Smooth muscle cell (in vitro differentiated cells): Measurements from ENCODE around the gene NHSL1. TPM values are rescaled to one million over a fixed set of nuclear protein-coding genes. Genes with fewer than 3 reads are reported as not detected.

Experiments used
- DNase-seq: peaks from one replicate; lab custom pipeline; 2025; ENCODE audit not compliant: unreplicated experiment; lab: John Stamatoyannopoulos, UW
- H2AFZ ChIP-seq: fragments of 200-600 bp; sonication (generic); 2 replicates; pipeline ENCODE4 v1.6.0; 2016; ENCODE audit warnings: antibody characterized with exemption, low read depth, mild to moderate bottlenecking
- H3F3A ChIP-seq: fragments of 200-600 bp; sonication (generic); 2 replicates; pipeline ENCODE4 v1.6.0; 2017; ENCODE audit warnings: antibody characterized with exemption, low read depth
- H3K27ac ChIP-seq: fragments of 200-600 bp; sonication (generic); 2 replicates; pipeline ENCODE4 v1.5.1; 2016; ENCODE audit warnings: low read depth, mild to moderate bottlenecking
- H3K27me3 ChIP-seq: fragments of 200-600 bp; sonication (generic); 2 replicates; pipeline ENCODE4 v1.6.1; 2016; ENCODE audit warnings: low read depth, mild to moderate bottlenecking
- H3K36me3 ChIP-seq: fragments of 200-600 bp; sonication (generic); 2 replicates; pipeline ENCODE4 v1.5.1; 2016; ENCODE audit warnings: low read depth
- H3K4me1 ChIP-seq: fragments of 200-600 bp; sonication (generic); 2 replicates; pipeline ENCODE4 v1.5.1; 2016; ENCODE audit warnings: low read depth
- H3K4me2 ChIP-seq: fragments of 200-600 bp; sonication (generic); 2 replicates; pipeline ENCODE4 v1.6.0; 2016; ENCODE audit warnings: mild to moderate bottlenecking
- H3K4me3 ChIP-seq: fragments of 200-600 bp; sonication (generic); 2 replicates; pipeline ENCODE4 v1.5.1; 2016; ENCODE audit warnings: mild to moderate bottlenecking
- H3K79me2 ChIP-seq: fragments of 200-600 bp; sonication (generic); 2 replicates; pipeline ENCODE4 v1.6.0; 2016; ENCODE audit warnings: low read depth, mild to moderate bottlenecking
- H3K9ac ChIP-seq: fragments of 200-600 bp; sonication (generic); 2 replicates; pipeline ENCODE4 v1.6.0; 2016; ENCODE audit warnings: low read depth
- H3K9me3 ChIP-seq: fragments of 200-600 bp; sonication (generic); replicated peaks from 2 replicates; pipeline ENCODE4 v1.5.1; 2016; ENCODE audit warnings: low read depth
- H4K20me1 ChIP-seq: fragments of 200-600 bp; sonication (generic); 2 replicates; pipeline ENCODE4 v1.6.0; 2016; ENCODE audit warnings: low read depth
- CTCF ChIP-seq: fragments of 200-600 bp; sonication (generic); IDR thresholded peaks from 2 replicates; pipeline ENCODE4 v1.5.1; 2017; ENCODE audit warnings: borderline replicate concordance, mild to moderate bottlenecking, antibody characterized with exemption; ENCODE audit not compliant: insufficient read depth, poor library complexity, severe bottlenecking
- WGBS: methylation state at CpG from one replicate; pipeline ENCODE4 v1.1.7; 2016; ENCODE audit warnings: low lambda C conversion rate; 5-methylcytosine and 5-hydroxymethylcytosine counted together
- polyA plus RNA-seq: library from polyadenylated mRNA; unstranded; fragments of >200 nt; fragmentation: Nextera tagmentation; extraction: Ambion mirVana; gene quantifications from 2 replicates; pipeline ENCODE4 v1.2.1, GENCODE V29; 2016
- total RNA-seq: library from RNA; depleted of rRNA; stranded (reverse); fragments of >200 nt; gene quantifications from 2 replicates; pipeline ENCODE4 v1.2.3, GENCODE V29; 2014

The NHSL1 gene
- total and polyA plus RNA-seq, 2 experiments from 2014 or later: 6.6 to 7.2 TPM

GRCh38 chr6:138544501-138544900 lies 45.2 kb upstream of the NHSL1 start:
- peaks cover 49% of the 10 kb centered on the region for H3K79me2 ChIP-seq
- no peak for DNase-seq
- H3F3A ChIP-seq: peaks cover 10% of the 10 kb centered on the region
- H3K9me3 ChIP-seq: no peaks in the 10 kb centered on the region
- WGBS: 85% methylated on average over 3 of the region's 3 CpGs
- H3K27me3 ChIP-seq: no peaks in the 10 kb centered on the region
- peak overlapping the region; percentile 31 for H3K4me3 ChIP-seq
- H3K27ac ChIP-seq: no peak overlapping the region
- H3K9ac ChIP-seq: no peak overlapping the region
- H2AFZ ChIP-seq: no peak overlapping the region
- peaks cover 10% of the 10 kb centered on the region for H4K20me1 ChIP-seq
- no peaks in the 10 kb centered on the region for H3K36me3 ChIP-seq
- no peak for TF ChIP-seq CTCF
- H3K4me1 ChIP-seq: peaks cover 28% of the 10 kb centered on the region
- peak overlapping the region; percentile 2 for H3K4me2 ChIP-seq

GRCh38 chr6:138543657-138544056 lies 44.4 kb upstream of the NHSL1 start:
- peaks cover 14% of the 10 kb centered on the region for H4K20me1 ChIP-seq
- H3K27me3 ChIP-seq: no peaks in the 10 kb centered on the region
- no peak overlapping the region for H2AFZ ChIP-seq
- H3K9me3 ChIP-seq: no peaks in the 10 kb centered on the region
- peak overlapping the region; percentile 25 for H3K27ac ChIP-seq
- 12% methylated on average over 4 of the region's 4 CpGs for WGBS
- H3K9ac ChIP-seq: no peak overlapping the region
- DNase-seq: no peak
- no peak for TF ChIP-seq CTCF
- H3K4me2 ChIP-seq: peak overlapping the region; percentile 49
- peak overlapping the region; percentile 20 for H3K4me3 ChIP-seq
- H3K4me1 ChIP-seq: peaks cover 37% of the 10 kb centered on the region
- H3K79me2 ChIP-seq: peaks cover 40% of the 10 kb centered on the region
- H3K36me3 ChIP-seq: no peaks in the 10 kb centered on the region
- H3F3A ChIP-seq: peaks cover 10% of the 10 kb centered on the region

GRCh38 chr6:138541823-138542481 lies 42.7 kb upstream of the NHSL1 start:
- peaks cover 16% of the 10 kb centered on the region for H4K20me1 ChIP-seq
- no peaks in the 10 kb centered on the region for H3K36me3 ChIP-seq
- DNase-seq: no peak
- H3F3A ChIP-seq: peaks cover 10% of the 10 kb centered on the region
- H2AFZ ChIP-seq: no peak overlapping the region
- H3K79me2 ChIP-seq: peaks cover 39% of the 10 kb centered on the region
- H3K27ac ChIP-seq: peak overlapping the region; percentile 93
- no peak for TF ChIP-seq CTCF
- no peak overlapping the region for H3K4me3 ChIP-seq
- H3K4me1 ChIP-seq: peaks cover 42% of the 10 kb centered on the region
- no peaks in the 10 kb centered on the region for H3K27me3 ChIP-seq
- peak overlapping the region; percentile 5 for H3K9ac ChIP-seq
- H3K9me3 ChIP-seq: no peaks in the 10 kb centered on the region
- 68% methylated on average over 6 of the region's 6 CpGs for WGBS
- H3K4me2 ChIP-seq: peak overlapping the region; percentile 79

GRCh38 chr6:138540468-138540867 lies 41.2 kb upstream of the NHSL1 start:
- peak overlapping the region; percentile 79 for H3K4me2 ChIP-seq
- peaks cover 42% of the 10 kb centered on the region for H3K79me2 ChIP-seq
- H3F3A ChIP-seq: peaks cover 10% of the 10 kb centered on the region
- 12% methylated on average over 4 of the region's 4 CpGs for WGBS
- peaks cover 19% of the 10 kb centered on the region for H4K20me1 ChIP-seq
- H3K27me3 ChIP-seq: no peaks in the 10 kb centered on the region
- peak overlapping the region; percentile 93 for H3K27ac ChIP-seq
- H3K4me1 ChIP-seq: peaks cover 42% of the 10 kb centered on the region
- peak overlapping the region; percentile 53 for H3K9ac ChIP-seq
- H3K4me3 ChIP-seq: no peak overlapping the region
- TF ChIP-seq CTCF: no peak
- no peaks in the 10 kb centered on the region for H3K9me3 ChIP-seq
- no peaks in the 10 kb centered on the region for H3K36me3 ChIP-seq
- H2AFZ ChIP-seq: no peak overlapping the region
- no peak for DNase-seq
